Ectodermal cell (in vitro differentiated cells): Measurements from ENCODE around the gene ACOX3.

Source experiments
- H3K27ac ChIP-seq: 2 replicates; pipeline ENCODE4 v1.7.0; 2013; ENCODE audit warnings: mild to moderate bottlenecking, low read depth, low read length; ENCODE audit not compliant: insufficient read depth, poor library complexity, severe bottlenecking
- H3K27me3 ChIP-seq: 2 replicates; pipeline ENCODE4 v1.7.0; 2013; ENCODE audit warnings: mild to moderate bottlenecking, low read length; ENCODE audit not compliant: insufficient read depth, control insufficient read depth, poor library complexity, severe bottlenecking
- H3K36me3 ChIP-seq: one replicate; pipeline ENCODE4 v1.7.0; 2013; ENCODE audit warnings: low read length; ENCODE audit not compliant: control insufficient read depth, insufficient read depth
- H3K4me1 ChIP-seq: one replicate; pipeline ENCODE4 v1.7.0; 2013; ENCODE audit warnings: low read length; ENCODE audit not compliant: control insufficient read depth, insufficient read depth
- H3K4me3 ChIP-seq: 2 replicates; pipeline ENCODE4 v1.7.0; 2013; ENCODE audit warnings: low read depth, low read length, control low read depth; ENCODE audit not compliant: insufficient read depth
- H3K9me3 ChIP-seq: 2 replicates; pipeline ENCODE4 v1.7.0; 2013; ENCODE audit warnings: mild to moderate bottlenecking, low read length, moderate library complexity; ENCODE audit not compliant: control insufficient read depth
- WGBS, 2 experiments: methylation state at CpG; one replicate each; pipeline ENCODE4 v1.1.7; 2013; ENCODE audit warnings: missing lambda C conversion rate in 2 of 2; 5-methylcytosine and 5-hydroxymethylcytosine counted together

Gene ACOX3

DNA sequence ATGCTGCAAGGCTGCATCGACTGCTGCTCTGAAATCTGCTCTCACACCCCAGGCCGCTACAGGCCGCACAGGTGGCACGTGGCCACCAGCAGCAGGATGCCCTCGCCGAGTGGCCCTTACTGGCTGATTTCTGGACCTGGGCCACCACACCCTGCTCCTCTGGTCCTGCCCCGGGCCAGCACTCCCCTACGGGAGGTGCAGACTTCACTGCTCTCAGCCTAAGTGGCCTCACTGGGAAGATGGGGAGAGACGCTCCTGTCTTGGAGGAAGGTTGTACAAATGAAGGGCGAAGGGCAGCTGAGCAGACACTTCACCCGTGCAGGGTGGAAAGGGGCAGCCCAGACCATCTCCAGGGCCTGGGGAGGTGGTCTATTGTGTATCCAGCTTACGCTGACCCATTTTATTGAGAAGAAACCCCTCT is 72.5 kb downstream of the ACOX3 start:
- no peak overlapping the region for H3K27ac ChIP-seq
- no peak overlapping the region for H3K4me3 ChIP-seq
- H3K9me3 ChIP-seq, result no peaks in the 10 kb centered on the region
- no peaks in the 10 kb centered on the region for H3K4me1 ChIP-seq
- no peaks in the 10 kb centered on the region for H3K27me3 ChIP-seq
- 93% methylated on average over 12 of the region's 12 CpGs for WGBS, 2 experiments
- H3K36me3 ChIP-seq, result no peaks in the 10 kb centered on the region

GRCh38 chr4:8366601-8367000 is 73.9 kb downstream of the ACOX3 start:
- WGBS, 2 experiments, result 93 to 94% methylated on average over 17 of the region's 17 CpGs
- Histone ChIP-seq H3K36me3 (no peaks in the 10 kb centered on the region), H3K4me3 (no peak overlapping the region), H3K4me1 (no peaks in the 10 kb centered on the region), H3K27me3 (no peaks in the 10 kb centered on the region), H3K27ac (no peak overlapping the region), H3K9me3 (no peaks in the 10 kb centered on the region)

- Histone ChIP-seq H3K27ac (no peak overlapping the region), H3K27me3 (no peaks in the 10 kb centered on the region), H3K9me3 (no peaks in the 10 kb centered on the region), H3K4me3 (no peak overlapping the region), H3K4me1 (no peaks in the 10 kb centered on the region), H3K36me3 (no peaks in the 10 kb centered on the region)
- 92 to 93% methylated on average over 11 of the region's 11 CpGs for WGBS, 2 experiments
Measured at GRCh38 chr4:8365951-8366350, 74.6 kb downstream of the ACOX3 start.

- no peaks in the 10 kb centered on the region for H3K9me3 ChIP-seq
- no peak overlapping the region for H3K4me3 ChIP-seq
- H3K27me3 ChIP-seq, result no peaks in the 10 kb centered on the region
- H3K4me1 ChIP-seq, result no peaks in the 10 kb centered on the region
- no peaks in the 10 kb centered on the region for H3K36me3 ChIP-seq
- 93 to 94% methylated on average over 13 of the region's 13 CpGs for WGBS, 2 experiments
- no peak overlapping the region for H3K27ac ChIP-seq
Measured at GRCh38 chr4:8365353-8365752, 75.2 kb downstream of the ACOX3 start.

- H3K9me3 ChIP-seq, result no peaks in the 10 kb centered on the region
- no peak overlapping the region for H3K4me3 ChIP-seq
- no peaks in the 10 kb centered on the region for H3K36me3 ChIP-seq
- H3K4me1 ChIP-seq, result no peaks in the 10 kb centered on the region
- 93% methylated on average over 12 of the region's 12 CpGs for WGBS, 2 experiments
- H3K27me3 ChIP-seq, result no peaks in the 10 kb centered on the region
- H3K27ac ChIP-seq, result no peak overlapping the region
Measured at GRCh38 chr4:8364848-8365350, 75.6 kb downstream of the ACOX3 start.

DNA sequence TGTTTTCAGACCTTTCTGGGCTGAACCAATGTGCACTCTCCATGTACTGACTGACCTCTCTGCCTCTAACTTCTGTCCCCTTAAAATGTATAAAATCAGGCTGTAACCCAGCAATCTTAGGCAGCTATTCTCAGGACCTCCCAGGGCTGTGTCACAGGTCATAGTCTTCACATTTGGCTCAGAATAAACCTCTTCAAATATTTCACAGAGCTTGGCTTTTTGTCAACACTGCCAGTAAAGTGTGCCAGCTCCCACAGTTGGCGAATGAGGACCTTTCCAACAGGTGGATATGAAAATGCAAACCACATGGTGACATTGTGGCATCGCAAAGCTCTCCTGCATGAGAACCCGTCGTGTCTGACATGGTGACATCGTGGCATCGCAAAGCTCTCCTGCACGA is 76.4 kb downstream of the ACOX3 start:
- H3K4me3 ChIP-seq, result no peak overlapping the region
- WGBS, 2 experiments, result 94% methylated on average over 7 of the region's 7 CpGs
- H3K27ac ChIP-seq, result no peak overlapping the region

DNA sequence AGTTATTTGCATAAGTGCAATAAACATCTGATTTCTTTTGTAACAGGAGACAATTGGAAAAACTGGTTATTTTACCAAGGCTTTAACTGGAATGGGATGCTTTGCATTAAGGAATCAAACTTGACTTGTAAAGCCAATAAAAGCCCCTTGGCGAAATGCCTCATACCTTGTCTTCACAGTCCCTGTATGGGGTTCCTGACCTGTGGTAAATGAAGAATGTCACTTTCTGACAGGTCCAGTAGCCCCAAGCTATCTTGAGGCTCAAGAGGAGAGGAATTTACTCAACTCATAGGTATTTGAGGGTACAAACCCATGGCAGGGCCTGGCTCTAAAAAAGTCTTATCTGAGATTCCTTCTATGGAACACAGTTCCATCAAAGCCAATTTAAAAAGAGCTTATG is 78.0 kb downstream of the ACOX3 start:
- Histone ChIP-seq H3K27me3 (no peaks in the 10 kb centered on the region), H3K36me3 (no peaks in the 10 kb centered on the region), H3K9me3 (no peaks in the 10 kb centered on the region), H3K27ac (no peak overlapping the region), H3K4me1 (no peaks in the 10 kb centered on the region), H3K4me3 (no peak overlapping the region)
- 0% methylated on average over 1 of the region's 1 CpG for WGBS, 2 experiments

More for the DNA sequence above, 76.4 kb downstream of the ACOX3 start:
- Histone ChIP-seq H3K27me3 (no peaks in the 10 kb centered on the region), H3K36me3 (no peaks in the 10 kb centered on the region), H3K4me1 (no peaks in the 10 kb centered on the region), H3K9me3 (no peaks in the 10 kb centered on the region)

DNA sequence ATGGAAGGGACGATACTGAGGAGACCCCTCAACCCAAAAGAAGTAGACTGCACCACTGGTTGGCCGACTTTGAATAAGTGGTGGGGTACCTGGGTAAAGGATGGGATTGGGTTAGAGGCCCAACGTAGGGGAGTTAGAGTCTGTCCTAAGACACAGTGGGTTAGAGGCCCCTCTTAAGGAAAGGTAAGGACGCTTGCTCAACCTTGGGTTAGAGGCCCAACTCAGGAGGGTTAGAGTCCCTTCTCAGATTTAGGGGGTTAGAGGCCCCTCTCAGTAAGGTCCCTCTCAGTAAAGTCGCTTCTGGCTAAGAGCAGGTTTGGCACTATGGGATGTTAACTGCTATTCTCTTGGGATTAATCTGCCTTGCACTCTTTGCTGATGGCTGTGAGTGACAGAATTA is 81.3 kb downstream of the ACOX3 start:
- H3K36me3 ChIP-seq, result no peaks in the 10 kb centered on the region
- no peak overlapping the region for H3K4me3 ChIP-seq
- no peaks in the 10 kb centered on the region for H3K4me1 ChIP-seq
- WGBS, 2 experiments, result 90 to 91% methylated on average over 5 of the region's 5 CpGs
- no peak overlapping the region for H3K27ac ChIP-seq
- H3K9me3 ChIP-seq, result peaks cover 2% of the 10 kb centered on the region
- H3K27me3 ChIP-seq, result no peaks in the 10 kb centered on the region

DNA sequence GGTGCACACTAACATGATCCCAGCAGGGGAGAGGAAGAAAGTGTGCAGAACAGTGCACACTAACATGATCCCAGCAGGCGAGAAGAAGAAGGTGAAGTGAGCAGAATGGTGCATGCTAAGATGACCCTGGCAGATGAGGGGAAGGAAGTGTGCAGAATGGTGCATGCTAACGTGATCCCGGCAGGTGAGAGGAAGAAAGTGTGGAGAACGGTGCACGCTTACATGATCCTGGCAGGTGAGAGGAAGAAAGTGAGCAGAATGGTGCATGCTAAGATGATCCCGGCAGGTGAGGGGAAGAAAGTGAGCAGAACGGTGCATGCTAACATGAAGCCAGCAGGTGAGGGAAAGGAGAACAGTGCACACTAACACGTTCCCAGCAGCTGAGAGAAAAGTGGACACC is 83.7 kb downstream of the ACOX3 start:
- Histone ChIP-seq H3K27me3 (no peaks in the 10 kb centered on the region), H3K4me3 (no peak overlapping the region), H3K36me3 (no peaks in the 10 kb centered on the region), H3K27ac (no peak overlapping the region), H3K4me1 (peaks cover 3% of the 10 kb centered on the region), H3K9me3 (peaks cover 2% of the 10 kb centered on the region)
- 89 to 92% methylated on average over 8 of the region's 8 CpGs for WGBS, 2 experiments

- 88 to 93% methylated on average over 8 of the region's 8 CpGs for WGBS, 2 experiments
- Histone ChIP-seq H3K36me3 (no peaks in the 10 kb centered on the region), H3K27me3 (no peaks in the 10 kb centered on the region), H3K9me3 (peaks cover 2% of the 10 kb centered on the region), H3K4me1 (peaks cover 6% of the 10 kb centered on the region), H3K27ac (no peak overlapping the region), H3K4me3 (no peak overlapping the region)
Measured at GRCh38 chr4:8355864-8356565, 84.5 kb downstream of the ACOX3 start.
